ENCODE results near the gene C1QL2. TPM values are rescaled to one million over a fixed set of nuclear protein-coding genes. Genes with fewer than 3 reads are reported as not detected.

C1QL2 gene
- total and polyA plus RNA-seq, 2 experiments from 2014 or later: 0.69 to 0.87 TPM

- TF ChIP-seq, protein P1, sequence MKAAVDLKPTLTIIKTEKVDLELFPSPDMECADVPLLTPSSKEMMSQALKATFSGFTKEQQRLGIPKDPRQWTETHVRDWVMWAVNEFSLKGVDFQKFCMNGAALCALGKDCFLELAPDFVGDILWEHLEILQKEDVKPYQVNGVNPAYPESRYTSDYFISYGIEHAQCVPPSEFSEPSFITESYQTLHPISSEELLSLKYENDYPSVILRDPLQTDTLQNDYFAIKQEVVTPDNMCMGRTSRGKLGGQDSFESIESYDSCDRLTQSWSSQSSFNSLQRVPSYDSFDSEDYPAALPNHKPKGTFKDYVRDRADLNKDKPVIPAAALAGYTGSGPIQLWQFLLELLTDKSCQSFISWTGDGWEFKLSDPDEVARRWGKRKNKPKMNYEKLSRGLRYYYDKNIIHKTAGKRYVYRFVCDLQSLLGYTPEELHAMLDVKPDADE (IDR thresholded peaks at IDR 0.05): no peak
- no peak for TF ChIP-seq ZNF114 (CRISPR knock-in tag; IDR thresholded peaks at IDR 0.05)
Observed at GRCh38 chr2:119156105-119156890, 2.3 kb downstream of the C1QL2 start (continued).

- no peaks in the 10 kb centered on the region for H4K20me1 ChIP-seq (replicated peaks; ENCODE audit: insufficient read depth)
- Mint-ChIP-seq H3K27ac (no peak overlapping the region), H3K27me3 (ENCODE audit: insufficient read depth, low read depth, poor library complexity) (peaks cover 44% of the 10 kb centered on the region), H3K36me3 (ENCODE audit: low read depth) (no peaks in the 10 kb centered on the region), H3K4me3 (peak overlapping the region; percentile 93), H3K4me1 (peaks cover 23% of the 10 kb centered on the region), H3K9me3 (no peaks in the 10 kb centered on the region; the same call in 2 of the 3 replicates)
- peaks cover 18% of the 10 kb centered on the region for H3K4me1 ChIP-seq (ENCODE audit: insufficient read depth)
- TF ChIP-seq POLR2AphosphoS5 (IDR thresholded peaks at IDR 0.05; ENCODE audit: low read depth) (0 out of 2 replicates have a peak, but pooled peaks have one; percentile 57), STAT1 (IDR thresholded peaks at IDR 0.05; ENCODE audit: unreplicated experiment) (no peak)
- TF ChIP-seq, protein P2, sequence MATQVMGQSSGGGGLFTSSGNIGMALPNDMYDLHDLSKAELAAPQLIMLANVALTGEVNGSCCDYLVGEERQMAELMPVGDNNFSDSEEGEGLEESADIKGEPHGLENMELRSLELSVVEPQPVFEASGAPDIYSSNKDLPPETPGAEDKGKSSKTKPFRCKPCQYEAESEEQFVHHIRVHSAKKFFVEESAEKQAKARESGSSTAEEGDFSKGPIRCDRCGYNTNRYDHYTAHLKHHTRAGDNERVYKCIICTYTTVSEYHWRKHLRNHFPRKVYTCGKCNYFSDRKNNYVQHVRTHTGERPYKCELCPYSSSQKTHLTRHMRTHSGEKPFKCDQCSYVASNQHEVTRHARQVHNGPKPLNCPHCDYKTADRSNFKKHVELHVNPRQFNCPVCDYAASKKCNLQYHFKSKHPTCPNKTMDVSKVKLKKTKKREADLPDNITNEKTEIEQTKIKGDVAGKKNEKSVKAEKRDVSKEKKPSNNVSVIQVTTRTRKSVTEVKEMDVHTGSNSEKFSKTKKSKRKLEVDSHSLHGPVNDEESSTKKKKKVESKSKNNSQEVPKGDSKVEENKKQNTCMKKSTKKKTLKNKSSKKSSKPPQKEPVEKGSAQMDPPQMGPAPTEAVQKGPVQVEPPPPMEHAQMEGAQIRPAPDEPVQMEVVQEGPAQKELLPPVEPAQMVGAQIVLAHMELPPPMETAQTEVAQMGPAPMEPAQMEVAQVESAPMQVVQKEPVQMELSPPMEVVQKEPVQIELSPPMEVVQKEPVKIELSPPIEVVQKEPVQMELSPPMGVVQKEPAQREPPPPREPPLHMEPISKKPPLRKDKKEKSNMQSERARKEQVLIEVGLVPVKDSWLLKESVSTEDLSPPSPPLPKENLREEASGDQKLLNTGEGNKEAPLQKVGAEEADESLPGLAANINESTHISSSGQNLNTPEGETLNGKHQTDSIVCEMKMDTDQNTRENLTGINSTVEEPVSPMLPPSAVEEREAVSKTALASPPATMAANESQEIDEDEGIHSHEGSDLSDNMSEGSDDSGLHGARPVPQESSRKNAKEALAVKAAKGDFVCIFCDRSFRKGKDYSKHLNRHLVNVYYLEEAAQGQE (IDR thresholded peaks at IDR 0.05; ENCODE audit: unreplicated experiment): no peak
- H3K36me3 ChIP-seq (ENCODE audit: insufficient read depth): no peaks in the 10 kb centered on the region
- ATAC-seq (peak; percentile 59), DNase-seq (ENCODE audit: low spot score) (peak; percentile 96)
- no peaks in the 10 kb centered on the region for H3K79me2 ChIP-seq (replicated peaks; ENCODE audit: insufficient read depth)
- H2AFZ ChIP-seq: peak overlapping the region; percentile 96
- peak overlapping the region; percentile 88 for H3K4me3 ChIP-seq
- H3K9me2 ChIP-seq (ENCODE audit: insufficient read depth): no peaks in the 10 kb centered on the region
- H3K4me2 ChIP-seq: peak overlapping the region; percentile 94
- H3F3A ChIP-seq (replicated peaks; ENCODE audit: low read depth): no peaks in the 10 kb centered on the region; the same call in 1 of the 2 replicates
- H3K27me3 ChIP-seq (ENCODE audit: insufficient read depth): peaks cover 50% of the 10 kb centered on the region
- peak overlapping the region; percentile 80; the same call in 1 of the 2 replicates for H3K27ac ChIP-seq (ENCODE audit: low read depth)
Observed at GRCh38 chr2:119155633-119156032, 2.9 kb downstream of the C1QL2 start.

- DNase-seq (ENCODE audit: low spot score) (no peak), ATAC-seq (no peak)
- Mint-ChIP-seq H3K9me3 (no peaks in the 10 kb centered on the region; the same call in 2 of the 3 replicates), H3K27me3 (ENCODE audit: insufficient read depth, low read depth, poor library complexity) (peaks cover 29% of the 10 kb centered on the region), H3K36me3 (ENCODE audit: low read depth) (no peaks in the 10 kb centered on the region), H3K4me1 (peaks cover 22% of the 10 kb centered on the region), H3K4me3 (no peak overlapping the region), H3K27ac (no peak overlapping the region)
- H2AFZ ChIP-seq: no peak overlapping the region
- H3F3A ChIP-seq (replicated peaks; ENCODE audit: low read depth): no peaks in the 10 kb centered on the region; the same call in 1 of the 2 replicates
- no peaks in the 10 kb centered on the region for H4K20me1 ChIP-seq (replicated peaks; ENCODE audit: insufficient read depth)
- H3K27me3 ChIP-seq (ENCODE audit: insufficient read depth): peaks cover 35% of the 10 kb centered on the region
- H3K4me2 ChIP-seq: no peak overlapping the region
- no peaks in the 10 kb centered on the region for H3K36me3 ChIP-seq (ENCODE audit: insufficient read depth)
- no peak overlapping the region for H3K27ac ChIP-seq (ENCODE audit: low read depth)
- no peaks in the 10 kb centered on the region for H3K9me2 ChIP-seq (ENCODE audit: insufficient read depth)
- peaks cover 16% of the 10 kb centered on the region for H3K4me1 ChIP-seq (ENCODE audit: insufficient read depth)
- no peak overlapping the region for H3K4me3 ChIP-seq
- H3K79me2 ChIP-seq (replicated peaks; ENCODE audit: insufficient read depth): no peaks in the 10 kb centered on the region
- TF ChIP-seq EZH2phosphoT487 (IDR thresholded peaks at IDR 0.05; ENCODE audit: unreplicated experiment) (no peak), CREB1 (CRISPR knock-in tag; IDR thresholded peaks at IDR 0.05; ENCODE audit: low read depth) (no peak), JUNB (IDR thresholded peaks at IDR 0.05; ENCODE audit: unreplicated experiment) (no peak)
- TF ChIP-seq, protein P1 (IDR thresholded peaks at IDR 0.05): no peak
Observed at GRCh38 chr2:119154076-119154475, 4.5 kb downstream of the C1QL2 start.

Data from GM23338 (cell line).